H9 (cell line): ENCODE measurements around the gene DUSP18. TPM values are rescaled to one million over a fixed set of nuclear protein-coding genes. Genes with fewer than 3 reads are reported as not detected.

Source experiments
- DNase-seq: peaks from one replicate; pipeline ENCODE4 v3.0.0-alpha.2; 2017
- H2AFZ ChIP-seq: one replicate; pipeline ENCODE4 v1.6.1; 2013; ENCODE audit warnings: mild to moderate bottlenecking, low read length, control low read depth, moderate library complexity
- H2AK5ac ChIP-seq: 2 replicates; pipeline ENCODE4 v1.6.1; 2013; ENCODE audit warnings: low read length, control low read depth, mixed read lengths; ENCODE audit not compliant: insufficient read length
- H2BK120ac ChIP-seq: one replicate; pipeline ENCODE4 v1.6.1; 2013; ENCODE audit warnings: low read depth, mild to moderate bottlenecking, low read length, control low read depth, inconsistent platforms; ENCODE audit not compliant: poor library complexity, severe bottlenecking
- H2BK12ac ChIP-seq: 2 replicates; pipeline ENCODE4 v1.6.1; 2013; ENCODE audit warnings: low read length, control low read depth, mixed read lengths, low read depth; ENCODE audit not compliant: insufficient read length
- H2BK15ac ChIP-seq: 2 replicates; pipeline ENCODE4 v1.6.1; 2013; ENCODE audit warnings: low read depth, low read length, control low read depth
- H2BK20ac ChIP-seq: one replicate; pipeline ENCODE4 v1.6.1; 2013; ENCODE audit warnings: low read depth, mild to moderate bottlenecking, low read length, control low read depth, inconsistent platforms; ENCODE audit not compliant: poor library complexity, severe bottlenecking
- H2BK5ac ChIP-seq: 2 replicates; pipeline ENCODE4 v1.6.1; 2013; ENCODE audit warnings: low read length, control low read depth, mixed read lengths; ENCODE audit not compliant: insufficient read length
- H3K14ac ChIP-seq: 2 replicates; pipeline ENCODE4 v1.6.1; 2013; ENCODE audit warnings: low read length, control low read depth; ENCODE audit not compliant: insufficient read depth
- H3K18ac ChIP-seq: 2 replicates; pipeline ENCODE4 v1.6.1; 2013; ENCODE audit warnings: low read depth, mild to moderate bottlenecking, mixed read lengths, low read length, control low read depth; ENCODE audit not compliant: insufficient read length
- H3K23ac ChIP-seq: 2 replicates; pipeline ENCODE4 v1.6.1; 2013; ENCODE audit warnings: low read length, control low read depth, mixed read lengths, low read depth; ENCODE audit not compliant: insufficient read length
- H3K23me2 ChIP-seq: 2 replicates; pipeline ENCODE4 v1.6.1; 2013; ENCODE audit warnings: low read depth, mild to moderate bottlenecking, mixed read lengths, low read length, control low read depth; ENCODE audit not compliant: insufficient read length, poor library complexity, severe bottlenecking
- H3K27ac ChIP-seq: 2 replicates; pipeline ENCODE4 v1.5.1; 2013; ENCODE audit warnings: low read length, control low read depth, mixed read lengths, low read depth; ENCODE audit not compliant: insufficient read length
- H3K27me3 ChIP-seq: 2 replicates; pipeline ENCODE4 v1.6.1; 2013; ENCODE audit warnings: low read length, control low read depth, inconsistent platforms; ENCODE audit not compliant: insufficient read depth
- H3K4ac ChIP-seq: 2 replicates; pipeline ENCODE4 v1.6.1; 2013; ENCODE audit warnings: low read depth, mild to moderate bottlenecking, control low read depth, inconsistent platforms, low read length, moderate library complexity
- H3K4me1 ChIP-seq: 2 replicates; pipeline ENCODE4 v1.6.1; 2013; ENCODE audit warnings: low read length, control low read depth, inconsistent platforms; ENCODE audit not compliant: insufficient read depth
- H3K4me2 ChIP-seq: 2 replicates; pipeline ENCODE4 v1.6.1; 2013; ENCODE audit warnings: low read length, control low read depth, mixed read lengths; ENCODE audit not compliant: insufficient read length, insufficient read depth
- H3K56ac ChIP-seq: 2 replicates; pipeline ENCODE4 v1.6.1; 2013; ENCODE audit warnings: low read depth, mild to moderate bottlenecking, mixed read lengths, low read length, control low read depth; ENCODE audit not compliant: insufficient read length
- H3K79me1 ChIP-seq: 2 replicates; pipeline ENCODE4 v1.6.1; 2013; ENCODE audit warnings: low read depth, mild to moderate bottlenecking, moderate library complexity, low read length, control low read depth, inconsistent platforms; ENCODE audit not compliant: insufficient read depth, poor library complexity, severe bottlenecking
- H3K79me2 ChIP-seq: 2 replicates; pipeline ENCODE4 v1.6.1; 2013; ENCODE audit warnings: low read length, control low read depth, inconsistent platforms; ENCODE audit not compliant: insufficient read depth
- H3K9ac ChIP-seq: 2 replicates; pipeline ENCODE4 v1.6.1; 2013; ENCODE audit warnings: low read length, control low read depth, mixed read lengths; ENCODE audit not compliant: insufficient read length; ENCODE audit errors: extremely low read depth
- H3K9me3 ChIP-seq: one replicate; pipeline ENCODE4 v1.6.1; 2013; ENCODE audit warnings: low read depth, low read length, inconsistent platforms; ENCODE audit not compliant: control insufficient read depth
- H3T11ph ChIP-seq: one replicate; pipeline ENCODE4 v1.6.1; 2013; ENCODE audit warnings: mild to moderate bottlenecking, low read length, control low read depth, inconsistent platforms
- H4K20me1 ChIP-seq: one replicate; pipeline ENCODE4 v1.6.1; 2013; ENCODE audit not compliant: control insufficient read depth, insufficient read length, insufficient read depth
- H4K5ac ChIP-seq: 2 replicates; pipeline ENCODE4 v1.6.1; 2013; ENCODE audit warnings: low read depth, mild to moderate bottlenecking, mixed read lengths, low read length, control low read depth; ENCODE audit not compliant: insufficient read length
- H4K8ac ChIP-seq: replicated peaks from 2 replicates; pipeline ENCODE4 v1.6.1; 2013; ENCODE audit warnings: low read length, control low read depth, mixed read lengths, low read depth; ENCODE audit not compliant: insufficient read length
- H4K91ac ChIP-seq: 2 replicates; pipeline ENCODE4 v1.6.1; 2013; ENCODE audit warnings: low read depth, mild to moderate bottlenecking, moderate library complexity, mixed read lengths, low read length, control low read depth; ENCODE audit not compliant: insufficient read length
- H3K27ac Mint-ChIP-seq, 3 experiments: 2 replicates in 2 of 3; 3 replicates in 1 of 3; pipeline ENCODE4 v1.8.0; 2020 to 2021; ENCODE audit warnings: mixed read lengths in 3 of 3, mild to moderate bottlenecking in 1 of 3, moderate library complexity in 1 of 3
- H3K27me3 Mint-ChIP-seq: 2 replicates; pipeline ENCODE4 v1.8.0; 2021; ENCODE audit warnings: low read depth, mild to moderate bottlenecking, moderate library complexity, mixed read lengths
- H3K36me3 Mint-ChIP-seq, 3 experiments: 2 replicates in 2 of 3; 3 replicates in 1 of 3; pipeline ENCODE4 v1.8.0; 2020 to 2021; ENCODE audit warnings: low read depth in 3 of 3, mixed read lengths in 3 of 3; ENCODE audit not compliant: insufficient read depth in 1 of 3
- H3K4me1 Mint-ChIP-seq, 2 experiments: 2 replicates each; pipeline ENCODE4 v1.8.0; 2020; ENCODE audit warnings: mixed read lengths in 2 of 2
- H3K4me3 Mint-ChIP-seq, 2 experiments: 2 replicates in 1 of 2; 3 replicates in 1 of 2; pipeline ENCODE4 v1.8.0; 2020 to 2021; ENCODE audit warnings: mild to moderate bottlenecking in 2 of 2, mixed read lengths in 2 of 2, moderate library complexity in 1 of 2
- H3K9me3 Mint-ChIP-seq, 2 experiments: 2 replicates in 1 of 2; 3 replicates in 1 of 2; pipeline ENCODE4 v1.8.0; 2020; ENCODE audit warnings: mild to moderate bottlenecking in 2 of 2, mixed read lengths in 2 of 2, moderate library complexity in 1 of 2
- CTCF ChIP-seq: fragments of 200-600 bp; sonication (generic); conservative IDR thresholded peaks from 3 replicates; pipeline ENCODE4 v1.8.0; 2021; ENCODE audit warnings: antibody characterized with exemption, mild to moderate bottlenecking
- WGBS: extraction: QIAGEN DNeasy Blood & Tissue Kit; methylation state at CpG from one replicate; pipeline ENCODE4 v1.1.7; 2013; ENCODE audit warnings: missing lambda C conversion rate, low lambda C conversion rate, mixed read lengths; ENCODE audit not compliant: insufficient read length; ENCODE audit errors: extremely low coverage; 5-methylcytosine and 5-hydroxymethylcytosine counted together
- total RNA-seq: library from RNA; stranded (reverse); gene quantifications from 2 replicates; pipeline ENCODE4 v1.2.1, GENCODE V29; 2021

The DUSP18 gene
- total RNA-seq, 1 experiment from 2014 or later, result 2.6 TPM

- Histone ChIP-seq H2BK12ac (no peak overlapping the region), H4K91ac (no peak overlapping the region), H3K27ac (no peak overlapping the region), H3K4me2 (peak overlapping the region; percentile 37), H3K4ac (no peak overlapping the region), H3K79me1 (no peaks in the 10 kb centered on the region), H4K20me1 (no peaks in the 10 kb centered on the region), H3K9ac (no peak overlapping the region), H2AK5ac (no peak overlapping the region), H2BK15ac (no peak overlapping the region), H3K4me1 (no peaks in the 10 kb centered on the region; the same call in 1 of the 2 replicates), H2AFZ (no peak overlapping the region), H3T11ph (no peak overlapping the region), H4K5ac (no peak overlapping the region), H3K14ac (no peak overlapping the region), H2BK5ac (no peak overlapping the region), H3K9me3 (no peaks in the 10 kb centered on the region), H3K23me2 (peaks cover 6% of the 10 kb centered on the region), H3K23ac (no peak overlapping the region), H3K27me3 (peaks cover 9% of the 10 kb centered on the region; the same call in 1 of the 2 replicates), H4K8ac (no peak overlapping the region), H3K79me2 (no peaks in the 10 kb centered on the region), H3K56ac (no peak overlapping the region), H3K18ac (no peak overlapping the region), H2BK20ac (no peak overlapping the region), H2BK120ac (no peak overlapping the region)
- Mint-ChIP-seq H3K36me3 (no peaks in the 10 kb centered on the region; a peak in 1 of 7 replicates), H3K27ac (no peak overlapping the region), H3K4me1 (peaks cover 14% of the 10 kb centered on the region in 2 experiments), H3K4me3 (peak overlapping the region; percentile 64 to 82), H3K9me3 (no peaks in the 10 kb centered on the region), H3K27me3 (peaks cover 30% of the 10 kb centered on the region)
- TF ChIP-seq CTCF, result no peak
- DNase-seq, result peak; percentile 35
- no CpG with 5 or more reads among the region's 15 CpGs for WGBS
Measured at GRCh38 chr22:30695351-30695851, 27.7 kb upstream of the DUSP18 start.
